ENCODE measurements around the gene WDFY4.

Gene WDFY4

GRCh38 chr10:48799341-48800006 lies 114.8 kb downstream of the WDFY4 start:
- no peak for DNase-seq

- DNase-seq: peak; percentile 63
These were observed 115.5 kb downstream of the WDFY4 start for GRCh38 chr10:48800007-48800675.

- no peak for DNase-seq
These were observed 116.3 kb downstream of the WDFY4 start for GRCh38 chr10:48801001-48801421.

GRCh38 chr10:48802611-48803071 lies 118.0 kb downstream of the WDFY4 start:
- DNase-seq: no peak

- no peak for DNase-seq
These were observed 119.3 kb downstream of the WDFY4 start for GRCh38 chr10:48803801-48804584.

- DNase-seq: no peak
These were observed 120.1 kb downstream of the WDFY4 start for GRCh38 chr10:48804740-48805182.

- DNase-seq: no peak
These were observed 120.7 kb downstream of the WDFY4 start for GRCh38 chr10:48805411-48805810.

GRCh38 chr10:48805848-48806247 lies 121.2 kb downstream of the WDFY4 start:
- no peak for DNase-seq

- no peak for DNase-seq
These were observed 121.7 kb downstream of the WDFY4 start for GRCh38 chr10:48806342-48806741.

- DNase-seq: no peak
These were observed 123.3 kb downstream of the WDFY4 start for GRCh38 chr10:48807791-48808470.

- DNase-seq: no peak
These were observed 124.6 kb downstream of the WDFY4 start for GRCh38 chr10:48809261-48809660.

- DNase-seq: no peak
These were observed 126.8 kb downstream of the WDFY4 start for GRCh38 chr10:48811461-48811860.

GRCh38 chr10:48811917-48812316 lies 127.2 kb downstream of the WDFY4 start:
- DNase-seq: no peak

- no peak for DNase-seq
These were observed 128.6 kb downstream of the WDFY4 start for GRCh38 chr10:48813291-48813690.

- DNase-seq: no peak
These were observed 129.2 kb downstream of the WDFY4 start for GRCh38 chr10:48813825-48814224.

GRCh38 chr10:48814933-48815332 lies 130.3 kb downstream of the WDFY4 start:
- no peak for DNase-seq

GRCh38 chr10:48817141-48817540 lies 132.5 kb downstream of the WDFY4 start:
- DNase-seq: no peak

GRCh38 chr10:48818081-48818480 lies 133.4 kb downstream of the WDFY4 start:
- no peak for DNase-seq

GRCh38 chr10:48818861-48819520 lies 134.3 kb downstream of the WDFY4 start:
- DNase-seq: no peak

- DNase-seq: no peak
These were observed 135.1 kb downstream of the WDFY4 start for GRCh38 chr10:48819783-48820182.

GRCh38 chr10:48820231-48820630 lies 135.6 kb downstream of the WDFY4 start:
- DNase-seq: no peak

- no peak for DNase-seq
These were observed 136.0 kb downstream of the WDFY4 start for GRCh38 chr10:48820699-48821098.

GRCh38 chr10:48821111-48821510 lies 136.4 kb downstream of the WDFY4 start:
- DNase-seq: no peak

All from activated CD8-positive, alpha-beta memory T cell treated with anti-CD3 and anti-CD28 coated beads for 24 hours (primary cell).